Activated T-helper 1 cell treated with anti-CD3 and anti-CD28 coated beads, Interleukin-12 subunit alpha, Interleukin-12 subunit beta, Interleukin-2, Interleukin-4 antibody, amounts not matched to agents 30 ng/mL and 10 ng/mL and 1 ng/mL, durations not matched to agents 14 hours and 24 hours and 36 hours (primary cell): ENCODE measurements around the gene TVP23A. TPM values are rescaled to one million over a fixed set of nuclear protein-coding genes. Genes with fewer than 3 reads are reported as not detected.
"Not testable (repeated sequence)": the region's sequence is repeated elsewhere in the genome, so short reads cannot be mapped to it uniquely, and the experiment has no call there.

Experiments used
- DNase-seq: peaks from one replicate; pipeline ENCODE4 v3.0.0; 2021; ENCODE audit warnings: low spot score
- H3K27ac Mint-ChIP-seq: one replicate; pipeline ENCODE4 v1.8.0; 2021; ENCODE audit warnings: mild to moderate bottlenecking, mixed read lengths
- H3K27me3 Mint-ChIP-seq: one replicate; pipeline ENCODE4 v1.8.0; 2022; ENCODE audit warnings: mild to moderate bottlenecking, moderate library complexity, mixed read lengths; ENCODE audit not compliant: insufficient read depth
- H3K36me3 Mint-ChIP-seq: one replicate; pipeline ENCODE4 v1.8.0; 2021; ENCODE audit warnings: low read depth, mixed read lengths
- H3K4me1 Mint-ChIP-seq: one replicate; pipeline ENCODE4 v1.8.0; 2021; ENCODE audit warnings: low read depth, mixed read lengths
- H3K4me3 Mint-ChIP-seq: one replicate; pipeline ENCODE4 v1.8.0; 2021; ENCODE audit warnings: mild to moderate bottlenecking, moderate library complexity, mixed read lengths
- H3K9me3 Mint-ChIP-seq: one replicate; pipeline ENCODE4 v1.8.0; 2021; ENCODE audit warnings: mixed read lengths
- intact Hi-C: fragments of 100-400 bp; cut with micrococcal nuclease; formaldehyde crosslinking; loops from one replicate; pipeline ENCODE4 v1.15.1; 2024
- total RNA-seq: library from RNA; stranded (reverse); gene quantifications from 2 replicates; pipeline ENCODE4 v1.2.3, GENCODE V29; 2022

TVP23A gene
- total RNA-seq, 1 donor from 2014 or later = not detected

GRCh38 chr16:10831894-10832886 is 13.6 kb upstream of the TVP23A start:
- no peak overlapping the region for H3K4me3 Mint-ChIP-seq
- peaks cover 10% of the 10 kb centered on the region for H3K9me3 Mint-ChIP-seq
- H3K27ac Mint-ChIP-seq = no peak overlapping the region
- DNase-seq = no peak
- H3K36me3 Mint-ChIP-seq = no peaks in the 10 kb centered on the region
- H3K4me1 Mint-ChIP-seq = peaks cover 18% of the 10 kb centered on the region
- intact Hi-C loops = no loop called here
- H3K27me3 Mint-ChIP-seq = peaks cover 8% of the 10 kb centered on the region

DNA sequence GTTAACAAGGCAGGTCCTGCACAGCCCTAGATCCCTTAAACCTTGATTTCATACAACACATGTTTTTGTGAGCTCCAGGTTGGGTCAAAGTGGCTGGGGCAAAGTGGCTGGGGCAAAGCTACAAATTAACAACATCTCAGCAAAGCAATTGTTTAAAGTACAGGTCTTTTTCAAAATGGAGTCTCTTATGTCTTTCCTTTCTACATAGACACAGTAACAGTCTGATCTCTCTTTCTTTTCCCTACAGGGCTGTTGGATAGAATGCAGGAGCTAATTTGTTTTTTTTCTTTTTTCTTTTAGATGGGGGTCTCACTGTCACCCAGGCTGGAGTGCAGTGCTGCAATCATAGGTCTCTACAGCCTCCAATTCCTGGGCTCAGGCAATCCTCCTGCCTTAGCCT is 11.6 kb upstream of the TVP23A start:
- H3K36me3 Mint-ChIP-seq, DNase-seq, H3K4me3 Mint-ChIP-seq, H3K27ac Mint-ChIP-seq, H3K27me3 Mint-ChIP-seq, intact Hi-C loops, H3K9me3 Mint-ChIP-seq: not testable (repeated sequence)
- H3K4me1 Mint-ChIP-seq = peaks cover 12% of the 10 kb centered on the region

- intact Hi-C loops, H3K4me3 Mint-ChIP-seq: not testable (repeated sequence)
These were observed 10.9 kb upstream of the TVP23A start for GRCh38 chr16:10829390-10830098.

DNA sequence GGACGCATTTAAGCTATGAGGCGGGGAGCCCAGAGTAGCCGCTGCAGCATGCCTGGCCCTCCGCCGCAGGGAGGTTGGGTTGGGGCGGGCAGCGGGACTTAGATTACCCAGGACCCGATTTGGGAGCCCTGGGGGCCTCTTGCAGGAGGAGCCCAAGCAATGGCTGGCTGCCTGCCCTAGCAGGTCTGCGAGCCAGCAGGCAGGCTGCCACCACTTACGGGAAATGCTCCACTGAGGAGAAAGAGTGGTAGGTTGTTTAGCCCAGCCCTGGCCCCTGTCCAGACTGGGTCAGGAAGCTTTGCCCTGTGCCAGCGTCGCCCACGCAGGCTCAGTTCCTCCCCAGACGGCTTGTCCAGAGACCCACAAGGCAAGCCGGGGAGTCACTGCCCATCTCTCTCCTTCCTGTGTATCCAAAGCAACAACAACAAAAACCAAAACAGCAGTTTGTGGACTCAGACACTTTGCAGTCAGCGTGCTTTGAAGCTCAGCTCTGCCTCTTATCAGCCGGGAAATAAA is 10.3 kb upstream of the TVP23A start:
- Mint-ChIP-seq H3K9me3 (no peaks in the 10 kb centered on the region), H3K36me3 (no peaks in the 10 kb centered on the region), H3K4me1 (no peaks in the 10 kb centered on the region), H3K27me3 (peaks cover 3% of the 10 kb centered on the region), H3K4me3 (no peak overlapping the region), H3K27ac (no peak overlapping the region)
- DNase-seq = no peak
- intact Hi-C loops = no loop called here

More at GRCh38 chr16:10829390-10830098, 10.9 kb upstream of the TVP23A start:
- not testable (repeated sequence) for DNase-seq, H3K36me3 Mint-ChIP-seq, H3K27ac Mint-ChIP-seq, H3K4me1 Mint-ChIP-seq, H3K9me3 Mint-ChIP-seq, H3K27me3 Mint-ChIP-seq

DNA sequence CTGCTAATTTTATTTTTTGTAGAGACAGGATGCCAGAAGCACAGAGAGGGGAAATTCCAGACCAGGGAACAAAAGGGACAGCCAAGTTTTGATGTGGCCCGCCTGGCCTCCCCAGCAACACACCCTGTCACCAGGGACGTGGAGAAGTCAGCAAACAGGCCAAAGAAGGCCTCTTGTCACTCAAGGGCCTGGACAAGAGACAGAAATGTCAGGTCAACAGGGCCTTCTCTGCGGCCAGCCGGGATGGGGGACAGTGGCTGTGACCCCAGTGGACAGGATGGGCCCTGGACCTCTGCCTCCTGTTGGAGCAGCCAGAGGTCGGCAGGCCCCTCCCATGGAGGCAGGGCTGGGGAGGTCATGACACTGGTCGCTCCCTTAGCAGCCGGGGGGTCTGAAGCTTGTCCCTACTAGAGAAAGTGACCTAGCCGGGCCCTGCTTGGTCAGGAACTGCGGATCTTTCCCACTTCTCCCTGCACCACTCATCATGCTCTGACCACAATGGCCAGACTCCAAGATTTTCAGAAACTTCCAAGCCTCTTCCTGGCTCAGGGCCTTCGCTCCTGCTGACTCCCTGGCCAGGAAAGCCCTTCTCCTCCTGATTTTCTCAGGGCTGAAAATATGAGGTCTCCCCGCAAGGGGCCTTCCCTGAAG is 9.2 kb upstream of the TVP23A start:
- no peaks in the 10 kb centered on the region for H3K4me1 Mint-ChIP-seq
- H3K27ac Mint-ChIP-seq = no peak overlapping the region
- no peak for DNase-seq
- H3K4me3 Mint-ChIP-seq = no peak overlapping the region
- intact Hi-C loops = no loop called here
- peaks cover 3% of the 10 kb centered on the region for H3K27me3 Mint-ChIP-seq
- H3K36me3 Mint-ChIP-seq = no peaks in the 10 kb centered on the region
- H3K9me3 Mint-ChIP-seq = no peaks in the 10 kb centered on the region

DNA sequence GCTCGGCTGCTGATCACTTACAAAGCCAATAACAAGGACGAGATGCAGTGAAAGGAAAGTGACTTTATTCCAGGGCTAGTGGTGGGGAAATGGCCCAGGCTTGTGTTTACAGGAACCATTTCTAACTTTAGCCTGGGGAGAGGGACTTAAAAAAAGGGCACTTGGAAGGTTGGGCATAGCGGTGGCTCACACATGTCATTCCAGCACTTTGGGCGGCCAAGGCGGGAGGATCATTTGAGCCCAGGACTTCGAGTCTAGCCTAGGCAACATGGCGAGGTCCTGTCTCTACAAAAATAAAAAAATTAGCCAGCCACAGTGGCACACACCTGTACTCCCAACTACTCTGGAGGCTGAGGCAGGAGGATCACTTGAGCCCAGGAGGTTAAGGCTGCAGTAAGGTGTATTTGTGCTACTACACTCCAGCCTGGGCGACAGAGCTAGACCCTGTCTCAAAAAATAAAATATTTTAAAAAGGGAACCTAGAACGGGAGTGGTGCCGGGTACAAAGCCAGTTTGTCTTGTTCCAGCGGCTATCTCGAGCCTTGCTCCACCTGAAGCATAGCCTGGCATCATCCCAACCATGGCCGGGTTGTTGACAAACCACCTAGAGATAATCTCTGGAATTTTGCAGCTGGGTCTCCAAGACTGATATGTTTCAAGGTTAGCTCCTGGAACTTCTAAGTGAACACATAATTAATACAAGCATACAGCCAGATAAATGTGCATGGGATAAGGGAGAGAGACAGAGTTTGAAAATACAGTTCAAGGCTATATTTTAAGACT is 5.7 kb upstream of the TVP23A start:
- Mint-ChIP-seq H3K4me3 (no peak overlapping the region), H3K27ac (no peak overlapping the region), H3K9me3 (no peaks in the 10 kb centered on the region), H3K4me1 (peaks cover 13% of the 10 kb centered on the region), H3K27me3 (peaks cover 3% of the 10 kb centered on the region), H3K36me3 (no peaks in the 10 kb centered on the region)
- no peak for DNase-seq
- intact Hi-C loops = no loop called here

DNA sequence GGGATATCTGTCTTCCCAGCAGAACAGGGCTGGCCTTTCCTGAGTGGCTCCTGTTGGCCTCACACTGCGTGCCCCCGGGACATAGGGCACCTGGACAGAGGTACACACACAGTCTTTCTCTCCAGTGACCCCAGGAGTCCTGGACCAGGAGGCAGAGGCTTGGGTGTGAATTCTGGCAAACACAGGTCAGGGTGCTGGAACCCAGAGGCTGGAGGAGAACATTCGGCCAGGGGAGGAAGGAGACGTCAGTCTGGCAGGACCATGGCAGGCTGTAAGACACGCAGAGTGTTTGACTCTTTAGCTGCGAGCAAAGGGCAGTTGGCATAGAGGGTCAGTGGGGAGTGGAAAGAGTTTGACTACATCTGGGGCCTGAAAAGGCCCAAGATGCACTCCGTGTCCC is 4.1 kb upstream of the TVP23A start:
- intact Hi-C loops = no loop called here
- Mint-ChIP-seq H3K36me3 (no peaks in the 10 kb centered on the region), H3K9me3 (no peaks in the 10 kb centered on the region), H3K27me3 (peaks cover 3% of the 10 kb centered on the region), H3K4me1 (peaks cover 13% of the 10 kb centered on the region), H3K27ac (no peak overlapping the region), H3K4me3 (no peak overlapping the region)
- DNase-seq = no peak

- H3K27me3 Mint-ChIP-seq = peaks cover 5% of the 10 kb centered on the region
- peaks cover 13% of the 10 kb centered on the region for H3K4me1 Mint-ChIP-seq
- intact Hi-C loops = no loop called here
- no peaks in the 10 kb centered on the region for H3K9me3 Mint-ChIP-seq
- H3K27ac Mint-ChIP-seq = no peak overlapping the region
- H3K36me3 Mint-ChIP-seq = no peaks in the 10 kb centered on the region
- H3K4me3 Mint-ChIP-seq = no peak overlapping the region
- DNase-seq = no peak
These were observed 2.0 kb upstream of the TVP23A start for GRCh38 chr16:10820546-10820945.

- intact Hi-C loops = no loop called here
- peaks cover 7% of the 10 kb centered on the region for H3K27me3 Mint-ChIP-seq
- no peaks in the 10 kb centered on the region for H3K9me3 Mint-ChIP-seq
- H3K4me3 Mint-ChIP-seq = no peak overlapping the region
- H3K36me3 Mint-ChIP-seq = no peaks in the 10 kb centered on the region
- H3K4me1 Mint-ChIP-seq = peaks cover 25% of the 10 kb centered on the region
- H3K27ac Mint-ChIP-seq = no peak overlapping the region
- DNase-seq = no peak
These were observed 1.1 kb downstream of the TVP23A start for GRCh38 chr16:10817514-10817913.

DNA sequence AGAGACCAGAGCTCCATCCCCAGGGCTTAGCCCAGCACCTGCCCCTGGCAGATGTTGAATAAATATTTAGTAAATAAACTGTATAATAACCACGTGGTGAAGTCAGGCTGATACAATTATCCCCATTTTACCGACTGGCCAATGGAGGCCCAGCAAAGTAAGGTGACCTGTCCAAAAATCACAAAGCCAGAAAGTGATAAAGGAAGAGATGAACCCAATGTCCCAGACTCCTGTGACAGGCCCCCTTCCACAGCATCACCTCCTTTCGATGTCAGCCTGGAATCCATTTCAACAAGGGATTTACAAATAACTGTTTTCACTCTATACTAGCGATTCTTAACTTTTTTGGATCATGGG is 5.5 kb downstream of the TVP23A start:
- intact Hi-C loops = loop anchor here (5.0 kb wide), 1 partner anchor 66 kb away; no protein-coding TSS in a partner anchor
- no peak for DNase-seq
- Mint-ChIP-seq H3K4me3 (no peak overlapping the region), H3K4me1 (peaks cover 20% of the 10 kb centered on the region), H3K27me3 (peaks cover 7% of the 10 kb centered on the region), H3K9me3 (no peaks in the 10 kb centered on the region), H3K36me3 (no peaks in the 10 kb centered on the region), H3K27ac (no peak overlapping the region)

DNA sequence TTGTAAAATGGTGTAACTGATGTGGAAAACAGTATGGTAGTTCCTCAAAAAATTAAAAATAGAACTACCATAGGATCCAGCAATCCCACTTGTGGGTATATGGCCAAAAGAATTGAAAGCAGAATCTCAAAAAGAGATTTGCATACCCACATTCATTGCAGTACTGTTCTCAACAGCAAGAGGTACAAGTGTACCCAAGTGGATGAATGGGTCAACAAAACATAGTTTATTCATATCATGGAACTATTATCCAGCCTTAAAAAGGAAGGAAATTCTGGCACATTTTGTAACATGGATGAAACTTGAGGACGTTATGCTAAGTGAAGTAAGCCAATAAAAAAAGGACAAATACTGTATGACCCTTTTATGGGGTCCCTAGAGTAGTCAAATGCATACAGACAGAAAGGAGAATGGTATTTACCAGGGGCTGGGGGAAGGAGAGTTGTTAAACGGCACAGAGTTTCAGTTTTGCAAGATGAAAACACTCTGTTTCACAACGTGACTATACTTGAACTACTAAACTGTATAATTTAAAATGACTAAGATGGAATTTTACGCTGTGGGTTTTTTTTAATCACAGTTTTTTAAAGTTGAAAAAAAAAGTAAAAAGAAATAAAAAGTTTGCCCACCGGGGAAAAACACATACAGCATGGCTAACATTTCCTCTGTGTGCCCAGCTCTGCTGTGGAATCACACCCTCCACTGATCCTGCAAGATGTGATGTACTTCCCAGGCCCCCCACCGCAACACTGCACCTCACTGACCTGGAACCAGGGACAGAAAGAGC is 6.1 kb downstream of the TVP23A start:
- peaks cover 20% of the 10 kb centered on the region for H3K4me1 Mint-ChIP-seq
- no peaks in the 10 kb centered on the region for H3K36me3 Mint-ChIP-seq
- no peaks in the 10 kb centered on the region for H3K9me3 Mint-ChIP-seq
- peaks cover 3% of the 10 kb centered on the region for H3K27me3 Mint-ChIP-seq
- no peak for DNase-seq
- peak overlapping the region; percentile 66 for H3K4me3 Mint-ChIP-seq
- intact Hi-C loops = loop anchor here (1.0 to 5.0 kb wide), 3 partner anchors 58 to 106 kb away; no protein-coding TSS in a partner anchor
- peak overlapping the region; percentile 67 for H3K27ac Mint-ChIP-seq
